Putamen (tissue), 1 donor: ENCODE data around the gene TMEM179.
"Not testable (repeated sequence)": the region's sequence is repeated elsewhere in the genome, so short reads cannot be mapped to it uniquely, and the experiment has no call there.

Experiments
- DNase-seq: peaks from one replicate; pipeline ENCODE4 v3.0.0-alpha.2; 2016; ENCODE audit warnings: low spot score

TMEM179 gene

GRCh38 chr14:104637546-104638003 lies 33.0 kb upstream of the TMEM179 start:
- DNase-seq, result no peak

GRCh38 chr14:104636846-104637545 lies 32.4 kb upstream of the TMEM179 start:
- not testable (repeated sequence) for DNase-seq

GRCh38 chr14:104636131-104636530 lies 31.6 kb upstream of the TMEM179 start:
- DNase-seq, result no peak

GRCh38 chr14:104635717-104636116 lies 31.1 kb upstream of the TMEM179 start:
- DNase-seq, result no peak

DNA sequence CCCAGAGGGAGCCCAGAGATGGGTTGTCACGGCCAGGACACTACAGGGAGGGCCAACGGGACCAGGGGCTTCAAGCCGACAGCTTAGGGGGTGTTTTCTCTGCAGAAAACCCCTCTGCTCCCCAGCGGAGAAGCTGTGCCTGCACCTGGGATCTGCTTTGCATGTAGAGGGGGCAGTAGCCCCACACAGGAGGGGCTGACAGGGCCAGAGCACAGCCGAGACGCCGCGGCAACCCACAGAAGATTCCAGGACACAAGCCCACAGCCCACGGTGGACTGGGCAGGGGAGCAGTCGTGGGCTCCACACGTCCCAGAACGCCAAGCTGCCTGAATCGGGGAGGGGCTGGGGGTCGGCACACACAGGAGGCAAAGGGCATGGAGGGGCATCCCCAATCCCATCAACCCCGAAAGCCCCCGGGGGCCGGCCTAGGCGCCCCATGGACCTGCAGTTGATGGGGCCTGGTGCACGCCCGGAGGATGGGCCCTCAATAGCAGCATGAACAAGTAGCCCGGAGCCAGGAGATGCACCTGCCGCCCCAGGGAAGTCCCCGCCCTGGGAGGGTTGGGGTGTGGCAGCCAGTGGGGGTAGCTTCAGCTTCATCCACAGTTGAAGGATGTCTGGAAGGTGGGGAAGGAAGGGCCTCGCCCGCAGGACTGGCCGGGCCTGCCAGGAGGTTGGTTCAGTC lies 30.5 kb upstream of the TMEM179 start:
- no peak for DNase-seq

GRCh38 chr14:104634138-104634760 lies 29.7 kb upstream of the TMEM179 start:
- no peak for DNase-seq

DNA sequence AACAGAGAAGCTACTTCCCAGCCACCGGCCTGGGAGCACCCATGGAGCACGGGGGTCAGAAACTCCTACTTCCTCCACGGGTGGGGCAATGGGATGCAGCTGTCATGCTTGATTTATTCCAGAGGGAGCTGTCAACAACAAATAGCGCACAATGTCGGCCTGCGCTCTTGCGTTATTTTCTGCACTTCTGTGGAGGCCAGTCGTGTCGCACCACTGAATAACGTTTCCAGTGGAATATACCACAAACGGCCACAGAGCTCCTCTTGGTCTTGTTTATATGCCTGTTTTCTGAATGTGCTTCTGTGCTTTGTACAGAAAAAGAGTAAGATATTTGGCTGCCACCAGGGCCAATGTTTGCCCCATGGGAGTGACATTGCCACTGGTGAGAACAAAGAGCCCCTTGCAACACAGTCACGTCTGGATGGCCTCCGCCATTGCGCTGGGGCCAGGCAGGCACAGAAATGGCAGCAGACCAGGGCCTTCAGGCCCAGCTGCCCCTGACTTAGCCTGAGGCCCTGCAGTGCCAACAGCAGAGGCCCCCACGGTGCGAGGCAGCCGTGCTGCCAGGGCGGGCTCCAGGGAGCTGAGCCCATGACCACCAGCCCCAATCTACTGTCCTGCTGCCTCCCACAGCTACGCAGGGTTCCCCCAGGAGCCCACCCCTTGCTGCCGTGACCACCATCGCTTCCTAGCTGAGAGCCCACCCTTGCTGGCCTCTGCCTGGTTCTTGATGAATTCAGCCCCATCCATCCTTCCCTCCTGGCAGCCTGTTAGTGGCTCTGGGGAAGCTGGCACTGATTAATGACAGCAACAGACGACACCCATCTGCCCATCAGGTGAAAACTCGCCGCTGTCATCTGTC lies 28.9 kb upstream of the TMEM179 start:
- peak; percentile 84 for DNase-seq

- no peak for DNase-seq
Measured at GRCh38 chr14:104632781-104633180, 28.2 kb upstream of the TMEM179 start.

DNA sequence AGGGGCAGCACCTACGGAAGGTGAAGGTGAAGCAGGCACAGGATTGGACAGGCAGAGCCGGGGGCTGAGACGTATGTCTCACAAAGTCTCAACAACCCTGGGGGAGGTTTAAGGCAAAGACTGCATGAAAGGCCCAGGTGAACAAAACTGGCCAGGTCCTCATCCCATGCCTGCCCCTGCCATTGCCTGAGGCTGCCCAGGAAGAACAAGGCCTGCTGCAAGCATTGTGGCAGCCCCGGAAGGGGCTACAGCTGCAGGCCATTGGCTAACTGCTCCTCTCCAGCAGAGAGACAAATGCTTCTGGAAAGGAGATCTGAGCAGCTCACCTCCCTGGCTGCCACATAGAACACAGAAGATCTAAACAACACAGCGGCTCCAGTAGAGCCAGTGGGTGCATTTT lies 20.4 kb upstream of the TMEM179 start:
- DNase-seq, result no peak

GRCh38 chr14:104614126-104614812 lies 9.7 kb upstream of the TMEM179 start:
- no peak for DNase-seq

DNA sequence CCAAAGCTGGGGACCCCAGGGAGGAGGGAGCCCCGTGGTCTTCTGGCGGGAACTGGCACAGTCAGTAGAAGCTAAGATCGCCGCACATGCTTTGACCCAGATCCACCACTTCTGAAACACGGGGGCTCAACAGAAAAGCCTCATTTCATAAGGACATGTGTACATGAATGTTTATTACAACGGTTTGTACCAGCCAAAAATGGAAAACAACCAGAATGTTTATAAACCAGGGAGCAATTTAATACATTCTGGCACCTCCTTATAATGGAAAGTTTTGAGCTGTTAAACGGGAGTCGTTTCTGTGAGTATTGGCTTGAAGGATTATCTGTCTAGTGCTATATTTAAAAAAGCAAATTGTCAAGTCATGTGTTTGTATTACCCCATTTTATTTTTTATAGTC lies 7.3 kb upstream of the TMEM179 start:
- DNase-seq, result no peak

DNA sequence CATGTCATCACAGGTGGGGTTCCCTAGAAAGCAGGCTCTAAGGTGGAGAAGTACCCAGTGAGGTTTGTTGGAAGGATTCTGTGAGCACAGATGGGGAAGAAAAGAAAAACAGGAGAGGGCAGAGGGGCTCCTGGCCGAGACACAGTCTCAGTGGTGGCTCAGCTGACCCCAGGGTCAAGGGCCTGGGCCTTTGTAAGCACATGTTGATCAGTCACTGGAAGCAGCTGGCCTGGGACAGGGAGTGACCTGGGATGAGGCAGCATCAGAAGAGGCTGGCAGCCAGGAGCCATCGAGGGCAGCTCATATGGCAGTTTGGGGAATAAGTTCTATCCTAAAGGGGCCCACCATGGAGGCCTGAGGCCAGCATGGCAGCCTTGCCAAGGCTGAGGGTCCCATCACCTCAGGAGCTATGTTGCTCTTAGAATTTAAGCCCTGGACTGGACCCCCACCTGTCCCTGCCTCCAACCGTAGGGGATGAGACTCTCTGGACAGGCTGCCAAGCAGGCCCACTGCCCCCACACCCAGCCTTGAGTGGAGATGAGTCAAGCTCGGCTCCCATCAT lies 6.3 kb upstream of the TMEM179 start:
- no peak for DNase-seq

GRCh38 chr14:104609666-104610065 lies 5.1 kb upstream of the TMEM179 start:
- DNase-seq, result no peak

DNA sequence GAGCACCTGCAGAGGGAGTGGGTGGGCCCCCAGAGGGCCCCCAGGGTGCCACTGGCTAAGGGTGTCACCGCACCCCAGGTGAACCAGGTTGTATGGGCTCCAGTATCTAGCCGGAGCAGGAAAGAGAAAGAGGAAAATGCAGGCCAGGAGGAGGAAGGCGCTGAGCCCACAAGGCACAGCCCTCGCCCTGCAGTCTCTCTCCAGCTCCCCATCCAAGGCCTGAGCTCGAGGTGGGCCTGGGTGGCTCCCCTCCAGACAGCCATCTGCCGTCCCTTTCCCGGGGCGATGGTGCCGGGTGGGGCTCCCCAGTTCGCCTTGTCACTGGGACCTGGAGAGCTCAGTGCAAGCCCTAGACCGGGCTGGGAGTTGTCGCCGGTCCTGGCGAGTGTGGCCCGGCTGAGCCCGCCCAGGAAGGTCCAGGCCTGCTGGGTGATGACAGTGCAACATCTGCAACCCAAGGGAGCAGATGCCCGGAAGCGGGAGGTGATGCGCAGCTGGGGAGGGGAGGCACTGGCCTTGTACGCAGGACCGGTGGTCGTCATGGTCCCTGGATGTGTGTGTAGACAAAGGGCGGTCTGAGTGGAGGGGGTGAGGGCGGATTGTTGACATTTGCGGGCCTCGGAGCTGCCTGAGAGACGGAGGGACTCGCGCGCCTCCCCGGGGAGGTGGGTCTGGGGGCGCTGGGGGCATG lies 716 bp downstream of the TMEM179 start:
- DNase-seq, result no peak

GRCh38 chr14:104602933-104603325 lies 1.6 kb downstream of the TMEM179 start:
- DNase-seq, result no peak

DNA sequence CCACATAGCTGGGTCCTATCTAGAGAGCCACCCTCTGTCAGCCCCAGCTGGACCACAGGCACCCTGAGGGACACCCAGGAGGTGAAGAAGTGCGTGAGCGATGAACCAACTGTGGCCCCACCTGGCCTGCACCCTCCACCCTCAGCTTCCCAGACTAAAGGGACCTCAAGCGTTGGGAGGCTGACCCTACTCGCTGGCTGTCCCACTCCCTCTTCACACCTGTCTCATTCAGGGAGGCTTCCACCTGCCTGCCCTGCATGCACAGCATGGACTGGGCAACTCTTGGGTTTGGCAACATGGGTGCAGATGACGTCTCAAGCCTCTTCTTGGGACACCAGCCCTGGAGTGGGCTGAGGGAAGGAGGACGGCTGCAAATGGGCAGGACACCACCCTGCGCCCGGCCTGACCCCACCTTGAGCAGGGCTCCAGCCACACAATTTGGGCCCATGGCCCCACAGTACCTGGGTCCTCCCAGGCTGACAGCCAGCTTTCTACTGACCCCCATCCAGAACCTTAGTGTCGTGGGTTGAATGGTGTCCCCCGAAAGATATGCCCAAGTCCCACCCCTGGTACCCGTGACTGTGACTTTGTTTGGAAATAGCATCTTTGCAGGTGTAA lies 2.1 kb downstream of the TMEM179 start:
- no peak for DNase-seq

- no peak for DNase-seq
Measured at GRCh38 chr14:104601786-104602185, 2.8 kb downstream of the TMEM179 start.

DNA sequence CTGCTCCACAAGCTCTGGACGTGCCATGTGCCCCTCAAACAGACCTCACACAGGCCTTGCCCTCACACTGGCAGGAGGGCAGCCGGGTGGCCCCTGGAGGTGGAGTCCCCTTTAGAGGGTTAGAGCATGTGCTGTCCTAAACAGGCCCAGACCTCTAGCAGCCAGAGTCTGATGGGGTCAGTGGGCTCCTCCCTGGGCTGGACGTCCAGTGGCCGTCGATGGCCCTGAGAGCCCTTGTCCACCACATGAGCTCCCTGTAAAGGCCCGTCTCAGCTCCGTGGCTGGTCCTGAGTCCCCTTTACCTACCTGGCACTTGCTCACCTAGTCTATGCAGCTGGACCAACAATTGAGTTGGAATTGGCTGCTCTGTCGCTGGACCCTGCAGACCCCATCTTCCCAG lies 3.8 kb downstream of the TMEM179 start:
- DNase-seq, result no peak

GRCh38 chr14:104600141-104600643 lies 4.4 kb downstream of the TMEM179 start:
- DNase-seq, result no peak

DNA sequence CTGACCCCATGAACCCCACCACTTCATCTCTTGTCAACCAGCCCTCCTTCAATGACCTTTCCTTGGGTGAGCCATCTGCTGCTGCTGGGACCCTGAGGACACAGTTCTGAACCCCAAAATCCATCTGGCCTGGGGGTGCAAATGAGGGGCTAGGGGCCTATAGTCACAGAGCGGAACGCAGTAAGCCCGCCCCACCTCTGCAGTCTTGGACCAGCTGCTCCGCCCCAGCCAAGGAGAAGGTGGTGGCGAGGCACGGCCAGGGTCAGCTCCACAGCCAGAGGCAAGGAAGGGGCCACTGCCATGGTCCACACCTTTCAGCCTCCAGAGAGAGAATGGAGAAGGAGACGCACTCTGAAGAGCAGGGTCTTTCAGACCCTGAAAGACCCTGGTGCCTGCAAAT lies 5.1 kb downstream of the TMEM179 start:
- no peak for DNase-seq
